Skeletal muscle tissue (tissue), 4 donors: ENCODE measurements around the gene RPS6KC1. TPM values are rescaled to one million over a fixed set of nuclear protein-coding genes. Genes with fewer than 3 reads are reported as not detected.
"Not testable (repeated sequence)": the region's sequence is repeated elsewhere in the genome, so short reads cannot be mapped to it uniquely, and the experiment has no call there.

Experiments used
- H3K27ac ChIP-seq: one replicate; pipeline ENCODE4 v1.7.0; 2013; ENCODE audit warnings: mild to moderate bottlenecking, low read depth, low read length, inconsistent platforms
- H3K27me3 ChIP-seq, 3 donors: one replicate each; pipeline ENCODE4 v1.7.0; 2013; ENCODE audit warnings: low read length in 3 of 3; ENCODE audit not compliant: control insufficient read depth in 3 of 3, insufficient read depth in 3 of 3
- H3K36me3 ChIP-seq, 3 donors: one replicate each; pipeline ENCODE4 v1.7.0; 2013; ENCODE audit warnings: low read length in 3 of 3; ENCODE audit not compliant: control insufficient read depth in 3 of 3, insufficient read depth in 3 of 3
- H3K4me1 ChIP-seq, 3 donors: one replicate each; pipeline ENCODE4 v1.7.0; 2013; ENCODE audit warnings: low read length in 3 of 3, mild to moderate bottlenecking in 3 of 3; ENCODE audit not compliant: control insufficient read depth in 3 of 3, insufficient read depth in 3 of 3
- H3K4me3 ChIP-seq, 3 donors: one replicate each; pipeline ENCODE4 v1.7.0; 2013; ENCODE audit warnings: low read length in 3 of 3
- H3K9ac ChIP-seq, 3 donors: one replicate each; pipeline ENCODE4 v1.7.0; 2013; ENCODE audit warnings: low read length in 3 of 3, mild to moderate bottlenecking in 3 of 3, moderate library complexity in 2 of 3, low read depth in 1 of 3
- H3K9me3 ChIP-seq, 3 donors: one replicate each; pipeline ENCODE4 v1.7.0; 2013; ENCODE audit warnings: low read length in 3 of 3; ENCODE audit not compliant: control insufficient read depth in 3 of 3
- total RNA-seq: library from RNA; depleted of rRNA; stranded (reverse); fragments of >200 nt; gene quantifications from one replicate; pipeline ENCODE4 v1.2.3, GENCODE V29; 2014
- donor health status: Osteomylitis.

The RPS6KC1 gene
- total RNA-seq, 1 donor from 2014 or later = 38.1 TPM

DNA sequence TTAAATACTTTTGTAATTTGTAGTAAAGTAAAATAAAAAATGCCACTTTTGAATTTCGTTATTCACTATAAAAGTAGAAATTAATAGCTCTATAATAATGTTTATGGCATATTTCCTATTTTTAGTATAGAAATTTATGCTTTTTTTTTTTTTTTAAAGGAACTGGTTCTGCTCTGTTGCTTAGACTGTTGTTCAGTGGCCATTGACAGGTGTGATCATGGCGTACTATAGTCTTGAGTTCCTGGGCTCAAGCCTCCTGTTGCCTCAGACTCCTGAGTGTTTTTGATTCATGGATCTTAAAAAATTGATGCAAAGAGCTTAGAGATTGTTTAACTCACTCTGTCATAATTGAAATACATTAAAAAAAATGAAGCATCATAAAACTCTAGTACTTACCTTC is 53.6 kb downstream of the RPS6KC1 start:
- Histone ChIP-seq H3K27me3 (no peaks in the 10 kb centered on the region), H3K4me1 (no peaks in the 10 kb centered on the region), H3K9me3 (no peaks in the 10 kb centered on the region), H3K27ac (no peak overlapping the region), H3K9ac (no peak overlapping the region), H3K4me3 (no peak overlapping the region), H3K36me3 (peaks cover 0 to 5% (median 0%) of the 10 kb centered on the region in 3 donors)

- Histone ChIP-seq H3K9ac (no peak overlapping the region), H3K9me3 (no peaks in the 10 kb centered on the region), H3K36me3 (peaks cover 0 to 5% (median 0%) of the 10 kb centered on the region in 3 donors), H3K27ac (no peak overlapping the region), H3K27me3 (no peaks in the 10 kb centered on the region), H3K4me1 (no peaks in the 10 kb centered on the region), H3K4me3 (no peak overlapping the region)
These were observed 55.3 kb downstream of the RPS6KC1 start for GRCh38 chr1:213106298-213106697.

DNA sequence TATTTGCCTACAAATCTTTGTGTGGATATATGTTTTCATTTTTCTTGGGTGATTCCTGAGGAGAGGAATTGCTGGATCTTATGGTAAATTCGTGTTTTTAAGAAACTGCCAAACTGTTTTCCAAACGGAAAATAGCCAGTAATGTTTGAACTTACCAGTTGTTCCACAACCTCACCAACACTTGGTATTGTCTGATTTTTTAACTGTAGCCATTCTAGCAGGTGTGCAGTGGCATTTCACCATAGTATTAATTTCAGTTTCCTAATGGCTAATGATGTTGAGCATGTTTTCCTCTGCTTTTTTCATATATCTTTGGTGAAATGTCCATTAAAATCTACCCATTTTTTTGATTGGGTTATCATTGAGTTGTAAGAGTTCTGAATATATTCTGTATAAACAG is 56.6 kb downstream of the RPS6KC1 start:
- H3K27me3 ChIP-seq = no peaks in the 10 kb centered on the region
- H3K4me3 ChIP-seq = no peak overlapping the region
- H3K4me1 ChIP-seq = no peaks in the 10 kb centered on the region
- peaks cover 0 to 5% (median 0%) of the 10 kb centered on the region in 3 donors for H3K36me3 ChIP-seq
- no peak overlapping the region for H3K27ac ChIP-seq
- no peak overlapping the region for H3K9ac ChIP-seq
- no peaks in the 10 kb centered on the region for H3K9me3 ChIP-seq

- peaks cover 0 to 5% (median 0%) of the 10 kb centered on the region in 3 donors for H3K36me3 ChIP-seq
- H3K9ac ChIP-seq = no peak overlapping the region
- no peak overlapping the region for H3K4me3 ChIP-seq
- no peaks in the 10 kb centered on the region for H3K27me3 ChIP-seq
- no peak overlapping the region for H3K27ac ChIP-seq
- H3K9me3 ChIP-seq = no peaks in the 10 kb centered on the region
- no peaks in the 10 kb centered on the region for H3K4me1 ChIP-seq
These were observed 59.6 kb downstream of the RPS6KC1 start for GRCh38 chr1:213110349-213111300.

- H3K9me3 ChIP-seq = no peaks in the 10 kb centered on the region
These were observed 60.5 kb downstream of the RPS6KC1 start for GRCh38 chr1:213111502-213111901.

DNA sequence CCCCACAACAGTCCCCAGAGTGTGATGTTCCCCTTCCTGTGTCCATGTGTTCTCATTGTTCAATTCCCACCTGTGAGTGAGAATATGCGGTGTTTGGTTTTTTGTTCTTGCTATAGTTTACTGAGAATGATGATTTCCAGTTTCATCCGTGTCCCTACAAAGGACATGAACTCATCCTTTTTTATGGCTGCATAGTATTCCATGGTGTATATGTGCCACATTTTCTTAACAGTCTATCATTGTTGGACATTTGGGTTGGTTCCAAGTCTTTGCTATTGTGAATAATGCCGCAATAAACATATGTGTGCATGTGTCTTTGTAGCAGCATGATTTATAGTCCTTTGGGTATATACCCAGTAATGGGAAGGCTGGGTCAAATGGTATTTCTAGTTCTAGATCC is 61.7 kb downstream of the RPS6KC1 start:
- H3K27me3 ChIP-seq, H3K9ac ChIP-seq, H3K27ac ChIP-seq, H3K4me3 ChIP-seq, H3K4me1 ChIP-seq, H3K36me3 ChIP-seq, H3K9me3 ChIP-seq: not testable (repeated sequence)

More at GRCh38 chr1:213111502-213111901, 60.5 kb downstream of the RPS6KC1 start:
- H3K27me3 ChIP-seq = no peaks in the 10 kb centered on the region
- H3K27ac ChIP-seq = no peak overlapping the region
- H3K4me1 ChIP-seq = no peaks in the 10 kb centered on the region
- H3K36me3 ChIP-seq = peaks cover 0 to 5% (median 0%) of the 10 kb centered on the region in 3 donors
- H3K9ac ChIP-seq = no peak overlapping the region
- no peak overlapping the region for H3K4me3 ChIP-seq

- H3K36me3 ChIP-seq, H3K27ac ChIP-seq, H3K4me1 ChIP-seq, H3K9ac ChIP-seq, H3K4me3 ChIP-seq, H3K27me3 ChIP-seq, H3K9me3 ChIP-seq: not testable (repeated sequence)
These were observed 66.7 kb downstream of the RPS6KC1 start for GRCh38 chr1:213117699-213118180.

DNA sequence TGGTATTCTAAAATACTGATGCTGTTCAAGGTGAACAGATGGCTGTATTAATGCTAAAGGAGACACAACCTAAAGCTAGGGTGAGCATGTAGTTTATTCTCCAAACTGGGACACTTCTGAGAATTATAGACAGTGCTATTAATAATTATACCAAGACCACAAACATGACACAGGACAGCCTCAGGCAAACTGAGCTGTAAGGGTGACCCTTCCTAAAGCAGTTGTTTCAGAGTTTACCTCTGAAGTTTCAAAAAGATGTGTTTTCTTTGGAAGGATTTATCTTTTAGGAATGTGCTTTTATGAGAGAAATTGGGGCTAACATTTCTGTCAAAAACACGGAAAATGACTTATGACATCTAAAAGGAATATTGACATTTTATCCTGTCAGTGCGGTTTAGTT is 68.8 kb downstream of the RPS6KC1 start:
- Histone ChIP-seq H3K27me3 (no peaks in the 10 kb centered on the region), H3K9ac (no peak overlapping the region), H3K9me3 (no peaks in the 10 kb centered on the region), H3K36me3 (no peaks in the 10 kb centered on the region), H3K4me1 (peaks cover 0 to 5% (median 0%) of the 10 kb centered on the region in 3 donors), H3K4me3 (no peak overlapping the region), H3K27ac (no peak overlapping the region)

DNA sequence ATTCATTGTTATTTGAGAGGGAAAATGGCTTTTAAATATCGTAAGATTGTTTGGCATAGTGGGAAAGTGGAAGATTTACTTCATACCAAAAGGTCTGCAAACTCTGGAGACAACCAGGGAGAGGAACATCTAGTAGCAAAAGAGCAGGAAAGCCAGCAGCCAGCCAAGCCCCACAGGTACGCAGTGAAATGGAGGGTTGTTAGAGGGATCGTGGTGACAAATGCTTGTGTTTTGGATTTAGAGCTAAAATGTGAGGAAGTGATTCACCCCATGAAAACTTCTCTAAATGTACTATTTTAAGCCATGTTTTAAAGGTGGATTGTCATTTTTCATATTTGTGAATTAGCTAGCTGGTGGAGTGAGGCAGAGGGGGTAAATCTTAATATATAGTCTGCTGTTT is 69.3 kb downstream of the RPS6KC1 start:
- Histone ChIP-seq H3K36me3 (no peaks in the 10 kb centered on the region), H3K9me3 (no peaks in the 10 kb centered on the region), H3K9ac (no peak overlapping the region), H3K4me3 (no peak overlapping the region), H3K27ac (no peak overlapping the region), H3K4me1 (peaks cover 0 to 5% (median 0%) of the 10 kb centered on the region in 3 donors), H3K27me3 (no peaks in the 10 kb centered on the region)

DNA sequence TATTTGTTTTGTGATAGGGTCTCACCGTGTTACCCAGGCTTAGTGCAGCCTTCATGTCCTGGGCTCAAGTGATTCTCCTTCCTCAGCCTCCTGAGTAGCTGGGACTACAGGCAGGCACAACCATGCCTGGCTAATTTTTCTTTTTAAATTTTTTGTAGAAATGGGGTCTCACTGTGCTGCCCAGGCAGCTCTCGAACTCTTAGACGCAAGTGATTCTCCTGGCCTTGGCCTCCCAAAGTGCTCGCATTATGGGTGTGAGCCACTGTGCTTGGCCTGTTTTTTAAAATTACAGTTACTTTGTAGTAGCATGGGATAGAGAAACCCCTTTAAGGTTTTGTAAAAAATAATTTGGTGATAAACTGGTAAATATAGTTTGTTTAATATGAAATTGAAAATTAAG is 69.9 kb downstream of the RPS6KC1 start:
- no peak overlapping the region for H3K4me3 ChIP-seq
- no peak overlapping the region for H3K9ac ChIP-seq
- peaks cover 0 to 5% (median 0%) of the 10 kb centered on the region in 3 donors for H3K4me1 ChIP-seq
- no peaks in the 10 kb centered on the region for H3K27me3 ChIP-seq
- H3K36me3 ChIP-seq = no peaks in the 10 kb centered on the region
- H3K9me3 ChIP-seq = no peaks in the 10 kb centered on the region
- H3K27ac ChIP-seq = no peak overlapping the region
